Kidney epithelial cell (primary cell): ENCODE data around the gene MOK. TPM values are rescaled to one million over a fixed set of nuclear protein-coding genes. Genes with fewer than 3 reads are reported as not detected.

Source experiments
- DNase-seq: peaks from one replicate; pipeline ENCODE4 v3.0.0-alpha.2; 2010; ENCODE audit warnings: low read depth
- H3K27me3 ChIP-seq: 2 replicates; pipeline ENCODE4 v1.6.0; 2011; ENCODE audit warnings: low read length; ENCODE audit not compliant: control insufficient read depth, insufficient read depth
- H3K36me3 ChIP-seq: 2 replicates; pipeline ENCODE4 v1.5.1; 2011; ENCODE audit warnings: low read length; ENCODE audit not compliant: control insufficient read depth, insufficient read depth
- H3K4me3 ChIP-seq: 2 replicates; pipeline ENCODE4 v1.5.1; 2011; ENCODE audit warnings: low read depth, mild to moderate bottlenecking, control low read depth, low read length
- total RNA-seq: library from RNA; depleted of rRNA; stranded (reverse); fragments of >200 nt; gene quantifications from 2 replicates; pipeline ENCODE4 v1.2.3, GENCODE V29; 2015
- TF ChIP-seq, protein P1 (sequence below): IDR thresholded peaks from 2 replicates; pipeline ENCODE4 v1.5.1; 2011; ENCODE audit warnings: mild to moderate bottlenecking, moderate library complexity, low read length, control low read depth, inconsistent platforms; ENCODE audit not compliant: insufficient read depth, poor library complexity, severe bottlenecking

Gene MOK
- total RNA-seq, 1 donor from 2014 or later = 5.1 TPM

GRCh38 chr14:102220031-102220430, 84.9 kb downstream of the MOK start:
- H3K36me3 ChIP-seq = peaks cover 2% of the 10 kb centered on the region
- DNase-seq = no peak
- no peak overlapping the region for H3K4me3 ChIP-seq
- TF ChIP-seq, protein P1, sequence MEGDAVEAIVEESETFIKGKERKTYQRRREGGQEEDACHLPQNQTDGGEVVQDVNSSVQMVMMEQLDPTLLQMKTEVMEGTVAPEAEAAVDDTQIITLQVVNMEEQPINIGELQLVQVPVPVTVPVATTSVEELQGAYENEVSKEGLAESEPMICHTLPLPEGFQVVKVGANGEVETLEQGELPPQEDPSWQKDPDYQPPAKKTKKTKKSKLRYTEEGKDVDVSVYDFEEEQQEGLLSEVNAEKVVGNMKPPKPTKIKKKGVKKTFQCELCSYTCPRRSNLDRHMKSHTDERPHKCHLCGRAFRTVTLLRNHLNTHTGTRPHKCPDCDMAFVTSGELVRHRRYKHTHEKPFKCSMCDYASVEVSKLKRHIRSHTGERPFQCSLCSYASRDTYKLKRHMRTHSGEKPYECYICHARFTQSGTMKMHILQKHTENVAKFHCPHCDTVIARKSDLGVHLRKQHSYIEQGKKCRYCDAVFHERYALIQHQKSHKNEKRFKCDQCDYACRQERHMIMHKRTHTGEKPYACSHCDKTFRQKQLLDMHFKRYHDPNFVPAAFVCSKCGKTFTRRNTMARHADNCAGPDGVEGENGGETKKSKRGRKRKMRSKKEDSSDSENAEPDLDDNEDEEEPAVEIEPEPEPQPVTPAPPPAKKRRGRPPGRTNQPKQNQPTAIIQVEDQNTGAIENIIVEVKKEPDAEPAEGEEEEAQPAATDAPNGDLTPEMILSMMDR = no peak
- no peaks in the 10 kb centered on the region for H3K27me3 ChIP-seq

DNA sequence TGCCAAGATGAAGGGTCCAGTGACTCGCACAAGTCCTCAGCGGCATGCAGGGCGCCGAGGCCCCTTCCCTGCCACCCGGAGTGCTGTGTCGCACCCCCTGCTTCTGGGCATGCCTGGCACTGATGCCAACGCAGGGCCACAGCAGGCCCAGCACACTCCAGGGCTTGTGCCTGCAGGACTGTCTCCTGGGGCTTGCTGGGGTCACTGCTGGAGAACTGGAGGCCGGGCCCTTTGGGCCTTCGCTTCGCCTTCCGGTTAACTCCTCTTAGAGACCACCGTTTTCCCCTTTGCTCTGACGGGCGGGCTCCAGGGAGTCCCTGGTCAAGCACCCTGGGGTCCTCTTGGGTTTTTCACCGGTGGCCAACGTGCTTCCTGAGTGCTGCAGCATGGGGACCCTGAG, 85.6 kb downstream of the MOK start:
- TF ChIP-seq, protein P1 = no peak
- Histone ChIP-seq H3K4me3 (no peak overlapping the region), H3K36me3 (peaks cover 2% of the 10 kb centered on the region), H3K27me3 (no peaks in the 10 kb centered on the region)
- DNase-seq = no peak

- no peak for DNase-seq
- no peaks in the 10 kb centered on the region for H3K27me3 ChIP-seq
- H3K36me3 ChIP-seq = peaks cover 2% of the 10 kb centered on the region
- no peak overlapping the region for H3K4me3 ChIP-seq
- TF ChIP-seq, protein P1 = no peak
These were observed 86.3 kb downstream of the MOK start for GRCh38 chr14:102218688-102219087.

DNA sequence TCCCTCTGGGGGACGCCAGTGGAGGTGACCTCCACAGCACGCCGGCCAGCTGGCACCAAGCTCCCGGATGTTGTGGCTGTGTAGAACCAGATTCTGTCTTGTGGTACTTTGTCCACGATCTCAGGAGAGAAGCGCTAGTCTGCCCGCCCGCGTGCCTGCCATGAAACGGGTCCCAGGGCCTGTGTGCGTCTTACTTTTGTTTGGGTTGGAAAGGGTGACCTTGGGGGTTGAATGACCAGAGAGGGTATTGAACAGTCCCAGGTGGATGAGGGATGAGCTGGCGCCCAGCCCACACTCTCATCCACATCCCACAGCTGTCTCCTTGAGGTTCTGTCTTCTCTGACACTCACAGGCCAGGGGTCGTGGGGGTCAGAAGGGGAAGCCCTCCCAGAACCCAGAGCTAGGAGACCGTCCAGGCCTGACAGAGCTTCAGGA, 87.0 kb downstream of the MOK start:
- TF ChIP-seq, protein P1 = no peak
- Histone ChIP-seq H3K27me3 (no peaks in the 10 kb centered on the region), H3K4me3 (no peak overlapping the region), H3K36me3 (peaks cover 2% of the 10 kb centered on the region)
- no peak for DNase-seq

DNA sequence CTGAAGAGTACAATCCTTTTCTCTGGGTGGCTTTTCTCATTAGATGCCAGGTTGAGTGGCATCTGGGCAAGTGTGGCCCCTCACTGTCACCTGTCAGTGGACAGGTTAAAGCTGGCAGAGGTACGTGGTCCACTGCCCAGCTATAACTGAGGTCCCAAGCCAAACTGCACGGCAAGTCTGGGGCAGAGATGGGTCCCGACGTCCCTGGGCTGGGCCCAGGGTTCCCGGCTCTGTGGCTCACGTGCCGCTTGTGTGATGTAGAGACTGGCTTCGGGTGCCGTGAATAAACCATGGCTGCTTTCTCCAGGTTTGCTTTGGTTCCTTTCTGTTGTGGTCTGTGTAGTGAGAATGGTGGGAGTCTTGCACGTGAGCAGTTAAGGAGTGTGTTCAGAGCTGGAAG, 87.6 kb downstream of the MOK start:
- Histone ChIP-seq H3K4me3 (no peak overlapping the region), H3K36me3 (peaks cover 2% of the 10 kb centered on the region), H3K27me3 (no peaks in the 10 kb centered on the region)
- no peak for DNase-seq
- TF ChIP-seq, protein P1 = no peak

DNA sequence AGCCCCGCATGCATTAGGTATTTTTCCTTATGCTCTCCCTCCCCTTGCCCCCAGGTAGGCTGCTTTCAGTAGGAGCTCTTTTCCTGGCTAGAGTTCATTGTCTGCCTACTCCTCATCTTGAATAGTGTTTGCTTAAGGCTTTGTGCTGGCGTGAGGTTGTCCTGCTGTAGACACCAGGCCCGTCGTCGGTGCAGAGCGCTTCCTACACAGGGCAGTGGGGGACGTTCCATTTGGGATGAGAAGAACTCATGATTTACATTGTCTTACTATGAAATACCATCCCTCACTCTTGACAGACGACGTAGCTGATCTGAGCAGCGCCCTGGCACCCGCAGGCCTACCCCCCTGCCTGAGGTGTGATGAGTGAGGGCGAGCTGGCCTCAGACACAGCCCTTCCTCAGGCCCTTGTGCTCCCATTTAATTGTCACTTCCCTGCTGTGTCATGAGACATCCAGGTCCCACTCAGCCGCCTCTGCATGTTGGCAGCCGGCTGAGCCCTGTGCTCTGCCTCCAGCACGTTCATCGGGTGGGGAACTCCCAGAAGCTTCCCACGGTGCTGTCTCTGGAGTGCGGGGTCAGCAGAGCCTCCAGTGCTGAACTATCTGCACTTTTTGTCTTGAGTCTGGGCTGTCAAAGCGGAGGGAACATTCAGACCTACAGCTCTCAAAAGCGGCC, 89.3 kb downstream of the MOK start:
- Histone ChIP-seq H3K27me3 (no peaks in the 10 kb centered on the region), H3K4me3 (no peak overlapping the region), H3K36me3 (peaks cover 2% of the 10 kb centered on the region)
- DNase-seq = no peak
- TF ChIP-seq, protein P1 = no peak
